ENCODE data around the gene PRDM15. TPM values are rescaled to one million over a fixed set of nuclear protein-coding genes. Genes with fewer than 3 reads are reported as not detected.

Gene PRDM15
- total and polyA plus RNA-seq, 4 donors: 1.2 to 5.7 (median 2.1) TPM

- Histone ChIP-seq H3K4me3 (ENCODE audit: low read depth in 1 of 3, low read length in 3 of 3) (no peak overlapping the region), H3K36me3 (ENCODE audit: control insufficient read depth in 4 of 4, insufficient read depth in 3 of 4, low read depth in 1 of 4, low read length in 3 of 4) (peaks cover 0 to 29% (median 11%) of the 10 kb centered on the region in 4 donors), H3K9me3 (ENCODE audit: control insufficient read depth in 4 of 4, low read length in 3 of 4) (no peaks in the 10 kb centered on the region), H3K4me1 (ENCODE audit: control insufficient read depth in 4 of 4, insufficient read depth in 4 of 4, low read length in 3 of 4) (no peaks in the 10 kb centered on the region), H3K27me3 (ENCODE audit: control insufficient read depth in 4 of 4, insufficient read depth in 4 of 4, low read length in 3 of 4) (no peaks in the 10 kb centered on the region), H3K27ac (ENCODE audit: low read depth in 1 of 2, low read length in 2 of 2) (no peak overlapping the region), H3K9ac (ENCODE audit: low read depth in 1 of 2, low read length in 2 of 2) (no peak overlapping the region)
- WGBS: 98% methylated on average over 4 of the region's 4 CpGs
- TF ChIP-seq FOXA2 (IDR thresholded peaks at IDR 0.05) (no peak), JUND (IDR thresholded peaks at IDR 0.05) (no peak)
- no peak for DNase-seq (ENCODE audit: low spot score)
Observed at GRCh38 chr21:41806773-41807172, 72.4 kb downstream of the PRDM15 start.

GRCh38 chr21:41805643-41806042 is 73.5 kb downstream of the PRDM15 start:
- H3K4me1 ChIP-seq (ENCODE audit: control insufficient read depth in 4 of 4, insufficient read depth in 4 of 4, low read length in 3 of 4): no peaks in the 10 kb centered on the region
- no peaks in the 10 kb centered on the region for H3K9me3 ChIP-seq (ENCODE audit: control insufficient read depth in 4 of 4, low read length in 3 of 4)
- H3K27me3 ChIP-seq (ENCODE audit: control insufficient read depth in 4 of 4, insufficient read depth in 4 of 4, low read length in 3 of 4): no peaks in the 10 kb centered on the region
- H3K36me3 ChIP-seq (ENCODE audit: control insufficient read depth in 4 of 4, insufficient read depth in 3 of 4, low read depth in 1 of 4, low read length in 3 of 4): peaks cover 0 to 27% (median 9%) of the 10 kb centered on the region in 4 donors
- TF ChIP-seq YY1 (IDR thresholded peaks at IDR 0.05) (no peak), ZBTB33 (IDR thresholded peaks at IDR 0.05) (no peak), TAF1 (conservative IDR thresholded peaks at IDR 0.05) (no peak), SP1 (IDR thresholded peaks at IDR 0.05) (no peak), HNF4A (conservative IDR thresholded peaks at IDR 0.05) (no peak), RAD21 (IDR thresholded peaks at IDR 0.05) (no peak), GABPA (IDR thresholded peaks at IDR 0.05 in 1 of 2, conservative IDR thresholded peaks at IDR 0.05 in 1 of 2) (no peak), FOXA2 (IDR thresholded peaks at IDR 0.05) (no peak), MAX (IDR thresholded peaks at IDR 0.05) (no peak), FOXA1 (IDR thresholded peaks at IDR 0.05) (no peak), EGR1 (IDR thresholded peaks at IDR 0.05; ENCODE audit: low read depth in 2 of 2) (no peak), RXRA (IDR thresholded peaks at IDR 0.05) (no peak), JUND (IDR thresholded peaks at IDR 0.05) (no peak), REST (IDR thresholded peaks at IDR 0.05) (no peak)
- TF ChIP-seq, protein P1, sequence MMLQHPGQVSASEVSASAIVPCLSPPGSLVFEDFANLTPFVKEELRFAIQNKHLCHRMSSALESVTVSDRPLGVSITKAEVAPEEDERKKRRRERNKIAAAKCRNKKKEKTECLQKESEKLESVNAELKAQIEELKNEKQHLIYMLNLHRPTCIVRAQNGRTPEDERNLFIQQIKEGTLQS (IDR thresholded peaks at IDR 0.05): no peak
- no peak for DNase-seq (ENCODE audit: low spot score)
- no peak overlapping the region for H3K27ac ChIP-seq (ENCODE audit: low read depth in 1 of 2, low read length in 2 of 2)
- WGBS: 99% methylated on average over 4 of the region's 4 CpGs
- H3K9ac ChIP-seq (ENCODE audit: low read depth in 1 of 2, low read length in 2 of 2): no peak overlapping the region
- no peak overlapping the region for H3K4me3 ChIP-seq (ENCODE audit: low read depth in 1 of 3, low read length in 3 of 3)

Data from liver (tissue), 9 donors.